HG02759 (cell line): ENCODE data around the gene TBX18.

Experiments used
- ATAC-seq: cut with Tn5 transposase; IDR thresholded peaks from one replicate; pipeline ENCODE4 v1.9.1; 2021; ENCODE audit warnings: mild to moderate bottlenecking, moderate library complexity; ENCODE audit not compliant: unreplicated experiment

TBX18 gene

GRCh38 chr6:84681693-84682326 is 82.6 kb downstream of the TBX18 start:
- ATAC-seq: no peak

GRCh38 chr6:84675651-84676050 is 88.7 kb downstream of the TBX18 start:
- ATAC-seq: no peak

DNA sequence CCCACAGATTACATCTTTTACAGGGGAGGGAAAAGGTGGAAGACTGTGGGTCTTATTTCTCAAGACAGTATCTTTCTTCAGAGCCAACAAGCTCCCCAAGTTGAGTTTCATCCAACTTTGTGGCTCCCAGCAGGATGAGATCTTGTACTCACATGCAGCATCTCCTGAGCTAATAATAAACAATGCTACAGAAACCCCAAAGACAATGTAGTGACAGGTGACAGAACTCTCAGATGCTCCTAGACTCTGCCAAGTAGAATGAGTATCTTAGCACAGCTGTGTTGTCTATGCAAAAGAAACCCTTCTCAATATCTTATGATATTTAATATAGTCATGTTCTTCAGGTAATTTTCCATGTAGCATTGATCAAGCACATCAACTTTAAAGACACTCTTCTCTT is 90.0 kb downstream of the TBX18 start:
- ATAC-seq: no peak

DNA sequence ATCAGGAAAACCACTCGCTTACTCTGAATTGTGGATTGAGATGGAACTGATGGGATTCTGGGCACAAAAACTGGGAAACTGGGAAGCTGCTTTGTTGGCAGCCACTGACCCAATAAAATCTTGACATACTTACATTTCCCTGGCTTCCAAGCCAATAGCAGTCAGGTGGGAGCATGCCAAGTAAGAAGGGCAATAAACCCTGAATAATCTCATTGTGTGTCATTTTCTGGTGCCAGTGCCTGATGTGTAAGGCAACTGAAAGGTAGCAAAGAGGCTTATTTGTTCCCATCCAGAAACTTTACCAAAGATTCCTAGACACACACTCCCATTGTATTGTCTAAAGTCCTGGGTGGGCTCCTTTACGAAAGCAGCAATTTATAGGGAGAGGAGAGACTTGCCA is 93.2 kb downstream of the TBX18 start:
- no peak for ATAC-seq

- no peak for ATAC-seq
These were observed 94.5 kb downstream of the TBX18 start for GRCh38 chr6:84669945-84670344.

DNA sequence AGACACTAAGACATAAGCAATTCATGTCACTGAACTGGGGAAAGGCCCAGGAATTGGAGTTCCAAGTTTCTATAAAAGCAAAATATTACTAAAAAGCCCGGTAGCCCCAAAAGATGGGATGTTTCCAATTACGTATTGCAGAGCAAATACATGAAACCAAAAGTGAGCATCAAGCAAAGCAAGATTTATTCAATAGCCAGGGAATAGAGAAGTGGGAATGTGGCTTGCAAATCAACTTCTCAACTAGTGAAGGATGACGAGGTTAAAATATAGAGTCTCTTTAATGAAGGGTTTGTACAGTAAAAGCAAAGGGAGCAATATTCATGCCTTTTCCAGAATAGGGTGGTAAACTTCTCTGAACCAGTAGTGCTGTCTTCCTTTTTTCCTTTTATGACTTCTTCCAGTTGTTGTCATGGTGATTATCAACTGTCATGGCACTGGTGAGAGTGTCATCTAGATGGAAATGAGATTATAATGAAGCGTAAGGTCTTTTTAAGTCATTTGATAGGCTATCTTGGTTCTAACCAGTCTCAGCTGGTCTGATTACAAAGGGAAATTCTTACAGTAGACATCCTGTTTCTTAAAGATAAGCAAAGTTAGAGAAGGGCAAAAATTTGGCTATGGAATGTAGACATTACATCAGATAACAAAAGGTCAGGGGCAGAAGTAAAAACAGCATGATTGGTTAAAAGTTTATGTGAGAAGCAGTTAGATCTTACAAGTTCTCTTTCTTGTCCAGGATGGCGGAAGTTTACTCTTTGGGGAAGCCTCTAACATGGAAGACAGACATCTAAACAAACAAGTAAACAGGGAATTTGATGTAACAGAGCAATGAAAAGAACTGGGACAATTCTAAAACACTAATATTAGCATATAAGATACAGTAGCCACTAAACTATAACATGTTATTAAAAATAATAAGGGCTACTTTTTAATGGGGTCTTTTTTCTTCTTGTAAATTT is 96.9 kb downstream of the TBX18 start:
- ATAC-seq: no peak

- ATAC-seq: no peak
These were observed 99.0 kb downstream of the TBX18 start for GRCh38 chr6:84665401-84665800.

DNA sequence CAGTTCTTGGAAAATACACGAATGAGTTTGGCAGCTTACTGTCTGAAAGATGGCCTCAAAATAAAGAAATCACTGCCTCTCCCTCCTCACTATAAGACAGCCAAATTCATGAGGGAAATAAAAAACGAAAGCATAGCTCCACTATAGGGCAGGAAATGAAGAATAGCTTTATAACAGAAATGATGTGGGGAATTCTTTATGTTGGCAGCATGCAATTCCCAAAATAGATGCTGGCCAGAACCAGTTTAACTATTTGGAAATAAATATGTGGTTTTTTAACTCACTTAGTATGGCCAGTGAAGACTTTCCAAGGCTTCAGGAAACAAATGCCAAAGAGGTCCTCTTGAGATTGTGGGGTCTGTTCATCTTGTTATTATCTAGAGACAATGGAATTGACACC is 100.5 kb downstream of the TBX18 start:
- no peak for ATAC-seq

- no peak for ATAC-seq
These were observed 106.9 kb downstream of the TBX18 start for GRCh38 chr6:84657486-84657885.

- ATAC-seq: no peak
These were observed 107.4 kb downstream of the TBX18 start for GRCh38 chr6:84657025-84657424.

- ATAC-seq: no peak
These were observed 111.3 kb downstream of the TBX18 start for GRCh38 chr6:84653027-84653551.

GRCh38 chr6:84652356-84653026 is 111.9 kb downstream of the TBX18 start:
- ATAC-seq: no peak

GRCh38 chr6:84651583-84651982 is 112.8 kb downstream of the TBX18 start:
- no peak for ATAC-seq

DNA sequence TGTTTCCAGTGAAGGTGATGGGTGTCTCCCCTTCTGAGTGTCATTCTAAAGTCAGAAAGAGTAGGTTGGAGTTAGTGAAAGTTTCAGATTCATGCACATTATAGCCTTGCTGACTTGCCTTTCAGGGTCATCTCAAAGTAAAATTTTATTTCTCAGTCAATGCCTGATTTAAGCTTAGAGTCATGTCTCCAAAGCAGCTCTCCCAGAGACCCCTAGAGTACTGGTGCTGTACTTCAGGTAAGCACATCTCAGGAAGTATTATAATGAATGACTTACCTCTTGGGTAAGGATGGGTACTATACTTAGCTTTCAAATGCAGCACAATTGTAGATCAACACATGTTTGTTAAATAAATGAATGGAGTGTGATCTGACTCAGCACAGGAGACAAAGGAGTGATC is 116.0 kb downstream of the TBX18 start:
- ATAC-seq: no peak

- no peak for ATAC-seq
These were observed 118.7 kb downstream of the TBX18 start for GRCh38 chr6:84645563-84646266.

DNA sequence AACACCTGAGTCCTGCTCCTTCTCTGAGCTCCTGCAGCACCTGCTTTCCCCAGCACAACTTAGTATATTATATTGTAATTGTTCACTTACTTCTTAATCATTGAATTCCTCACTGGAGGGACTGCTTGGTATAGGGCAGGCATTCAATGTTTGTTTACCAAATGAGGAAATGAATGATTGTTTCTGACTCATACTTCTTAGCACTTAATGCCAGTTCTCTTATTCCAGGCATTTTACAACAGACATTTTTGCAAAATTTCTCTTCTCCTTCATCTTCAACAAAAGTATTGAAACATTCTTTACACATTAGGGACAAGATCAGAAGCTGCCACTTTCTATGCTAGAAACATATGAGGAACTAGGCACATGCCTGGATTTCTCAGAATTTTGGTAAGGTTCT is 119.4 kb downstream of the TBX18 start:
- ATAC-seq: no peak

DNA sequence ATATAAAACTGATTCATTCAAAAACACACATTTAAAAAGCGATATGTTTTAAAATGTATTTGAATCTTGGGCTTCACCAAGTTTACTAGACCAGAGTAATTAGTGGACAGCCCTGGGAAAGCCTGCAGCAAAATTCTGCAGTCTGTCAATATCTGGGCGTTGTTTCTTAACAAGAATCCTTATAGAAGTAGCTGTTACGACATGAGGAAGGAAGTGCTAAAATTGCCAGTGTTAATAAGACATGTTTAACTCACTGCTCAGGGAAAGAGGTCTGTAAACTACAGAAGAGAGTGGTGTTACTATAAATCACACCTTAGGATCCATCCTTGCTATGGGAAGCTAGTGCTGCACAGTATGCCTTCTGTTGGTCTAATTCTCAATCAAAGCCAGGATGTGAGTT is 120.6 kb downstream of the TBX18 start:
- no peak for ATAC-seq

GRCh38 chr6:84641076-84641475 is 123.3 kb downstream of the TBX18 start:
- no peak for ATAC-seq

- ATAC-seq: no peak
These were observed 125.0 kb downstream of the TBX18 start for GRCh38 chr6:84639396-84639795.

DNA sequence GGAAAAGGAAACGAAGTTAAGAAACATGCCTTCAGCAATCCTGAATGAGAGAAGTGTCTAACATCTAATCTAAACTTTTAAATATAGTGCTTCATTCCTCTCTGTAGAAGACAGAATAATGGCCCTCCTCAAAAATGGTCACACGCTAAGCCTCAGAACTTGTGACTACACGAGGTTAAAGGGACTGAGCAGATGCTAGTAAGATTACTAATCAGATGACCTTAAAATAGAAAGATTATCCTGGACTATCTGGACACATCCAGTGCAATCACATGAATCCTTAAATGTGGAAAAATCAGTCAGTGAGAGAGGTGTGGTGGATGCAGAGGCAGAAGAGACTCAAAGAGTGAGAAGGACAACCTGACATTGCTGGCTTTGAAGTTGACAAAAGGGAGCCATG is 126.1 kb downstream of the TBX18 start:
- no peak for ATAC-seq
